Lower leg skin (tissue), 3 donors: Measurements from ENCODE around the gene MYO10.

Experiments used
- CTCF ChIP-seq, 3 donors: fragments of 450-650 bp; IDR thresholded peaks; one replicate each; pipeline ENCODE4 v1.5.1; 2016; ENCODE audit warnings: antibody characterized with exemption in 3 of 3, mild to moderate bottlenecking in 3 of 3, moderate library complexity in 2 of 3
- POLR2A ChIP-seq, 2 donors: fragments of 450-650 bp; IDR thresholded peaks; one replicate each; pipeline ENCODE4 v1.6.1; 2016 to 2017; ENCODE audit warnings: antibody characterized with exemption in 2 of 2, mild to moderate bottlenecking in 1 of 2, moderate library complexity in 1 of 2

DNA sequence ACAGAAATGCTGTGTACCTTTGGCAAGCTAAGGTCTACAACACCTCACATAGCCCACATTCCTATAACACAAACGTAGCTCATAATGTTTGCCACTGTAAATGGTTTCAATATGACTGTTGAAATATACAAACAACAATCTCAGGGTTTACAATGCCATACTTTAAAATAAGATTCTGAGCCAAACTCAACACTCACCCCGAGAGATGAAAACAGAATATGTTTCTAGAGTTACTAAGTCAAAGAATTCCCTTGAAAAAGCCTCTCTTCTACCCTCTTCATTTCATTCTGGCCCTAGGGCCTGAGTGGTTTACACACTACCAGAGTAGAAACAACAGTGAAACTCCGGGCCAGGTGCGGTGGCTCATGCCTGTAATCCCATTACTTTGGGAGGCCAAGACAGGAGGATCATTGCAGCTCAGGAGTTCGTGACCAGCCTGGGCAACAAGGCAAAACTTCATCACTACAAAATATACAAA lies 72.6 kb downstream of the MYO10 start:
- TF ChIP-seq CTCF (IDR thresholded peaks at IDR 0.05): no peak
- TF ChIP-seq POLR2A (IDR thresholded peaks at IDR 0.05): no peak
